ENCODE results near the gene NGDN.
"Not testable (repeated sequence)": the region's sequence is repeated elsewhere in the genome, so short reads cannot be mapped to it uniquely, and the experiment has no call there.

The NGDN gene, protein sequence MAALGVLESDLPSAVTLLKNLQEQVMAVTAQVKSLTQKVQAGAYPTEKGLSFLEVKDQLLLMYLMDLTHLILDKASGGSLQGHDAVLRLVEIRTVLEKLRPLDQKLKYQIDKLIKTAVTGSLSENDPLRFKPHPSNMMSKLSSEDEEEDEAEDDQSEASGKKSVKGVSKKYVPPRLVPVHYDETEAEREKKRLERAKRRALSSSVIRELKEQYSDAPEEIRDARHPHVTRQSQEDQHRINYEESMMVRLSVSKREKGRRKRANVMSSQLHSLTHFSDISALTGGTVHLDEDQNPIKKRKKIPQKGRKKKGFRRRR

DNA sequence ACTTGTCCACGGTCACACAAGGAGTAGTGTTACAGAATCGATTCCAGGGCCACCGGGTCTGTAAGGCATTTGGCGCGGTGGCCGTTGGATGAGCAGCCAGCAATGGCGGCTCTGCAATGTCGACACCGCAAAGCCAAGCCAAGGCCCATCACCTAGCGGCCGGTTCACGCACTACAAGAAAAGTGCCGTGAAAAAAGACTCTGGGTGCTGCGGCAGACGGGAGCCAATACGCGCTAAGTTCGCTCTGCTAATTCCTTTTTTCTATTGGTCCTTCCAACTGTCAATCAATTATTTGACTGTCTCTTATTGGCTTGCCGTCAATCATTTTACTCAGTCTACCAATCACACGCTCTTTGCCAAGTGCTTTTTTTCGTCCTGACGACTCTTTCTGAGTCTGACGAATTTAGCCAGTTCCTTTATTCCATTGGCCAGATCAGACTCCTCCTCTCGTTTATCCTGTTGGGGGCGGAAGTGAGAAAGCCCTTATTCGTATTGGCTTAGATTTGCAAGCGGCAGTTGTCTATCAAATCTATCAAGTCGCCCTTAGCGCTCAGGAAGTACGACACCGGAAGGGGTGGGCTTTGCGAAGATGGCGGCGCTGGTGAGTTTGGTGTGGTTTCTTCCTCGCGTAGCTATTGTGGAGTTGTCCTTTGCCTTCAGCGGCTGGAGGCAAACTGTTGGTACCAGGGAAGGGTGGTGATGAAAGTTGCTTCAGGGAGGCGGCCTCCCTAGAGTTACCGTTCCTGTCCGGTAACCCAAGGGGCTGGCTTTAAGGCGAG, at the start of gene NGDN:
TSS of gene NGDN (plus strand) at position 577 of the 779 bp plus-strand sequence. CDS start at position 590, 13 bp downstream.
- peak; percentile 100 for DNase-seq (ENCODE audit: low read depth)

DNA sequence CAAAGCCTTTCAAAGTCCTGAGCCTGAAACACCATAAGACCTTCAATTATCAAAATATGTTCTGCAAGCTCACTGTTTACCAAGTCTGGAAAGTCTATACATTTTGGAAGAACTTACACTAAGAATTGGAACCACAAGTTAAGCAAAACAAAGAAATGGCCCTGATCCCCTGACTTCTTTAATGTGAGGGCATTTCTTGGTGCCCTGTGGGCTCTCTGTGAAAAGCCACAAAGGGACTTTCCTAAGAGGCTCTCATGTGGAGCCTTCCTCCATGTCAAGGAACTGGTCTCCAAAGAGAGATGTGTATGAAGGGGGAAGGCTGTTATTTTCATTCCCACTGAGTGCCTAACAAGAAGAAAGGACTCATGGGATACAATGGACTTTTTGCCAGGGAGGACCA, 47.9 kb upstream of the NGDN start:
- DNase-seq (ENCODE audit: low read depth) = no peak

DNA sequence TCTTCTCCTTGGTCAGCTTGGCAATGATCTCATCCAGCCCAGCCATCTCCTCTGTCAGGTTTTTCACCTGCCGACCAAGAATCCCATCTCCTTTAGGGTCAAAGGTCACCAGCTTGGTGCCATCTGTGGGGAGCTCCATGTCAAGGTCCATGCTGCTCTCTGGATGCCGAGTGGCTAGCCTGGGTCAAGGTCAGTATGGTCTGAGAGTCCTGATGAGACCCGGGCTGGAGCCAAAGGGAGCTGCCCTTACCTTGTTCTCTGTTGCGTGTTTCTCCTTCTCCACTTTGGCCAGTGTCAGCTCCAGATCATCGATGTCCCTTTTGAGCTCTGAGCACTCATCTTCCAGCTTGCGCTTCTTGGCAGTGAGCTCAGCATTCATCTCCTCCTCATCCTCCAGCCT, 45.8 kb upstream of the NGDN start:
- no peak for DNase-seq (ENCODE audit: low read depth)

DNA sequence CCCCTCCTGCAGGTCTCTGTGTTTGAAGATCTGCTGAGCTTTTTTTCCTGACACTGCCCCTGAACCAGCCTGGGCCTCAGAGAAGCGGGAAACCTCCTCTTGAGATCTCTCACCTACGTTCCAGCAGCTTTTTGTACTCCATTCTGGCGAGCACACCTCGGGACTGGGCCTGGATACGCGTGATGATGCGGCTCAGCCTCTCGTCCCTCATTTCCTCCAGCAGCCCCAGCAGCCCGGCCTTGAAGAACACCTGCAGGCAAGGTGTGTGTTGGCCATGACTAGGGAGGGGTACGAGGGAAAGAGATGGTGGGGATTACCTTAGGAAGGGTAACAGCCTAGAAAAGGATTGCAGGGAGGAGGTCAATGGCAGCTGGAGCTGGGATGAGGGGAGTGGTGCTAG, 44.3 kb upstream of the NGDN start:
- DNase-seq (ENCODE audit: low read depth) = no peak

DNA sequence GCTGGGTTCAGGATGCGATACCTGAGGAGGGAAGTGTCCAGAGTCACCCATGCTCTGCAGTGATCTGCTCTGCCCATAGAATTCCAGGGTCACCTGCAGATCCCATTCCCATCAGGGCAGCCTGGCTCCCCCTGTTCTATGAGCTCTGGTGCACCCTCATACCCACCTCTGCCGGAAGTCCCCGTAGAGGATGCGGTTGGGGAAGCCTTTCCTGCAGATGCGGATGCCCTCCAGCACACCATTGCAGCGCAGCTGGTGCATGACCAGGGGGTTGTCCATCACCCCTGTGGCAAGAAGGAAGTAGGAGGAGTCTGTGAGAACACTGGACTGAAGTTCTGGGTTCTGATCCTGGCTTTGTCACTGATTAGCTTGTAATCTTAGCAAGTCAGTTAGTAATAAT, 43.7 kb upstream of the NGDN start:
- not testable (repeated sequence) for DNase-seq (ENCODE audit: low read depth)

DNA sequence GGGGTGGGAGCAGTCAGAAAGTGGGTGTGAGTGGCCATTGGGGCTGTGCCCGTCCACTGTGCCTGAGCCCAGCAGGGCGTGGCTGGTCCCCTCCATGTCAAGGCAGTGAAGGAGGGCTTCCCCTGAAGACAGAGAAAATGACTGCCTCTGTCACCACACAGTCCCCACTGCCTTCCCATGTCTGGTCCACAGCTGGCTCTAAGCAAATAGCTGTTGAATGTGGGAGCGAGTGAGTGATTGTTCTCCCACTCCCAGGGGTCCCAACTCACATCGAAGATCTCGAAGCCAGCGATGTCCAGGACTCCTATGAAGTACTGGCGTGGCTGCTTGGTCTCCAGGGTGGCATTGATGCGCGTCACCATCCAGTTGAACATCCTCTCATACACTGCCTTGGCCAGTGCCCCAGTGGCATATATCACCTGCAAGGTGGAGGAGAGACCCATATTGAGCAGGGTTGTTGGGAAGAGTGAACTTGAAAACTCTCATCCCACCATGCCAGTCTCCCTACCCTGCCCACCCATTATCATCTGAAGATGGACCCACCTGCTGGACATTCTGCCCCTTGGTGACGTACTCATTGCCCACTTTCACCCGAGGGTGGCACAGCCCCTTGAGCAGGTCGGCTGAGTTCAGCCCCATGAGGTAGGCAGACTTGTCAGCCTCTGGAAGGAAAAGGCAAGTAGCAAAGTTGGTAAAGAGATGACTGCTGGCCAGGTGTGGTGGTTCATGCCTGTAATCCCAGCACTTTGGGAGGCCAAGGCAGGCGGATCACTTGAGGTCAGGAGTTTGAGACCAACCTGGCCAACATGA, 40.6 kb upstream of the NGDN start:
- DNase-seq (ENCODE audit: low read depth) = no peak

DNA sequence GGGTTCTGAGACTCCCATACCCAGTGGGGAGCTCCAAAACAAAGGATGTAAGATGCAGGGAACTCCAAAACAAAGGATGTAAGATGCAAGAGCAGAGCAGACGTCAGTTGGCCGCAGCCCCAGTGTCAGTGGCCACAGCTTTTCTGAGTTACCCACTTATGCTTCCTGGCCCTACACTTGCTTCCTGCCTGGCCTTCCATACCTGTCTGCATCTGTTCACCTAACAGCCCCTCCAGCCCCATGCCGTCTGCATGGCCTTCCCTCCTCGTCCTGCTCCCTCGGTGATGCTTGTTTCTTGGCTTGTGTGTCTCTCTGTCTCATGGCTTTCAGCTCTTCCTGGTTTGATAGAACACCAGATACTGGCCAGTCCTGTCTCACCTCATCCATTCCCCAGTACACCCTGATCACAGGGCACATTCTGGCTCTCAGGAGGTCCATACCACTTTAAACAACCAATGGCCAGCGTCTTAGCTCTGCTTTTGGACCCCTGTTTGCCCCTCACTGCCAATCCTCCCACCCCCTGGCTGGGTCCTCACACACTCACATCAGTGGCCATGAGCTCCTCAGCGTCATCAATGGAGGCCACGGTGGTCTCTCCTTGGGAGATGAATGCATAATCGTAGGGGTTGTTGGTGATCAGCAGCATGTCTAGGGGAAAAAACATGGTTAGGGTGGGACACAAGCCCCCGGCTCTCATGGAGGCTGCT, 39.3 kb upstream of the NGDN start:
- DNase-seq (ENCODE audit: low read depth) = no peak

DNA sequence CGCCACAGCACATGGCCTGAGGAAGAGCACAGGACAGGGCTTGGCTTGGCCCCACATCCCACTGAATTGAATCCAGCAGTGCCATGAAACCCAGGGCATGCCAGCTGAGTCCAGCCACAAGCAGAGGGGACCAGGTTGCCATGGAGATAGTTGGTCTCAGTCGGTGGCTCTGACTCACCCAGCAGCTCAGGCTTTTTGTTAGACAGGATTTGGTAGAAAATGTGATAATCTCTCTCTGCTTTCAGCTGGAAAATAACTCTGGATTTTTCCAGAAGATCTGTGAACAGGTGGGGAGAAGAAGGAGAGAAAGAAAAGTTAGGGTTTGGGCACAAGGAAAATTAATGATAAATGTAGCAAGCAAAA, 38.8 kb upstream of the NGDN start:
- peak; percentile 2 for DNase-seq (ENCODE audit: low read depth)

DNA sequence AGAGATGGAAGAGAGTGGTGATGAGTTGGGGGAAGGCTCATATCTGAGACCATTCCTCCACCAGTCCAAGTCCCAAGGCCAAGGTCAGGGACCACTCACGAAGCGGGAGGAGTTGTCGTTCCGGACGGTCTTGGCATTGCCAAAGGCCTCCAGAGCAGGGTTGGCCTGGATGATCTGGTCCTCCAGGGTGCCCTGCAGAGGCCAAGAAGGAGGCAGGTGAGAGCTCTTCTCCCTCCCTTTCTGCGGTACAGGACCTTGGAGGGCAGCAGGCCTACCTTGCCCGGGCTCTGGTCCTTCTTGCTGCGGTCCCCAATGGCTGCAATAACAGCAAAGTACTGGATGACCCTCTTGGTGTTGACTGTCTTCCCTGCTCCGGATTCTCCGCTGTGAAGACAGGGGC, 38.0 kb upstream of the NGDN start:
- DNase-seq (ENCODE audit: low read depth) = no peak

DNA sequence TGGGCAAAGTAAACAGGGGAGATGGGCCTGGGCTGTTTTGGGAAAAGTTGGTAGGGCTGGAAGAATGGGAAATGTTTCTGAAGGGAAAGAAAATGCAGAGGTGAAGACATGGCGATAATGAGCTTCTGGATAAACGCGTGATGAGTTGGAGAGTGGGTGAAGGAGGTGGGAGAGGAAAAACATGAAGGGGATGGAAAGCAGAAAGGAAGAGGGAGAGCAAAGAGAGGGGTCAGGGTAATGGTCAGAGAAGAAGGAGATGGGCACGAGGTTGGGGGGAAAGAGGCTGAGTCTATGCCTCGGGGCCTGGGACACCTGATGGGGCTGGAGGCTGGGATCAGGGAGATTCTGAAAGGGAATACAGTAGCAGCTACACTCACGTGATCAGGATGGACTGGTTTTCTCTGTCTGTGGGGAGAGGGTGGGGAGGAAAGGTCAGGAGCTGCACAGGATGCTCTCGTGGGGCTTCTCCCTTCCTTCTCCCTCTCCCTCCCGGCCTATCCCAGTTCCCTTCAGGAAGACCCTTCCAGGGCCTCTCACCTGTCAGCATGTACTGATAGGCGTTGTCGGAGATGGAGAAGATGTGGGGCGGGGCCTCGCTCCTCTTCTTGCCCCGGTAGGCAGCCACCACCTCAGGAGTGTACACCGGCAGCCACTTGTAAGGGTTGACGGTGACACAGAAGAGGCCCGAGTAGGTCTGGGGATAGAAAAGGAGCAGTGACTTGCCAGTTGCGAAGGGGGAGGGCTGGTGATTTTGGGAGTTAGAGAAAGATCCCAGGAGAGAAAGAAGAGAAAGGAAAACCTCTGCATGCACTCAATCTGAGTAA, 37.2 kb upstream of the NGDN start:
- DNase-seq (ENCODE audit: low read depth) = no peak

DNA sequence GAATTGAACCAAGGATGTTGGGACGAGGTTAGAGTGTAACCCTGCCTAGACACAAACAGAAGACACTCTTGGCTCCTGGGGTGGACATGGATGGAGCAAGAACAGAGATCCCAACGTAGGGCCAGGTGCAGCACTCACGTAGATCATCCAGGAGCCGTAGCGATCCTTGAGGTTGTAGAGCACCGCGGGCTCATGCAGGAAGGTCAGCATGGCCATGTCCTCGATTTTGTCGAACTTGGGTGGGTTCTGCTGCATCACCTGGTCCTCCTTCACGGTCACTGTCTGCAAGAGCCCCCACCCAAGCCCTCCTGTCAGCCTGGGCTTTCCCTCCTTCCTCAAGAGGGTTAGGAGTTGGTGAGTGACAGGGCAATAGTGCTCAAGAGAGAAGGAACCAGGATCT, 36.6 kb upstream of the NGDN start:
- no peak for DNase-seq (ENCODE audit: low read depth)

DNA sequence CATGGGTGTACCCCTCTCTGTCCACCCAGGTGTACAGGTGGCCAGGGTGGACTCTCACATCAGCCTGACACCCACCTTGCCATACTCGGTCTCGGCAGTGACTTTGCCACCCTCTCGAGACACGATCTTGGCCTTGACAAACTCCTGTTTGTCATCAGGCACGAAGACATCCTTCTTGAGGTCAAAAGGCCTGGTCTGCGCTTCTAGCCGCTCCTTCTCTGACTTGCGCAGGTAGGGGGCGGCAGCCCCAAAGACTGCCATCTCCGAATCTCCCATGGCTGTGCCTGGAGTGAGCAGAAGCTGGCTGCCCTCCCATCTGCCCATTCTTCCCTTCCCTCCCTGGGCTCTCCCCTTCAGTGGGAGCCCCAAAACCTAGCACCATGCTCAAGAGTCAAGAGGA, 36.0 kb upstream of the NGDN start:
- no peak for DNase-seq (ENCODE audit: low read depth)

DNA sequence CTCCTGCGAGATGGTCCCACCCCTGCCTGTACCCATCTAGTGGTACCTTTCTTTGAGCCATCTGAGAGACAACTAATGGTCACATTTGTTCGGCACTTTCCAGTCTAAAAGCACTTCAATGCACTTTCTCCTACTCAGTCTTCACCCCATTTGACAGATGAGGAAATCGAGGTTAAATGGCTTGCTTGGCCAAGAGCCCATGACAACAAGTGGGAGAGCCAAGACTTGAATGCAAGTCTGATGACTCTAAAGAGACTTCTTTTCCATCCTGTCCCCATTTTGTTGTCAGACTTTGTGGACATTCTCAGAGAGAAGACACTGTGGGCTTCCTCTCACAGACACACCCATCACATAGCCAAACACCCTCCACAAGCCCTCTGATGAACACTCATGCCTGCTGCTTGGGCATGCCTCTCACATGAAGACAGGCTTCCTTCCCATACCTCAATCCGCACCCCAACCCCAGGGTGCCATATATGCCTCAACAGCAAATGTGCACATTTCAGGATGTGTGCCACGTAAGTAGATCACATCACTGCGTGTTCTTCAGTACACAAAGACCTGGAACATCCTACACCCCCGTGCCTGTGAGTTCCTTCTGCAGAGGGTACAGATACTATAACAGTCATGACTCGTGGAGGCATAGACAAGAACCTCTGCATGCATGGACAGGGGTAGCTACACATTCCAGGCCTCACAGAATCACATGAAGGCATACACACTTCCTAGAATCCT, 34.8 kb upstream of the NGDN start:
- no peak for DNase-seq (ENCODE audit: low read depth)

DNA sequence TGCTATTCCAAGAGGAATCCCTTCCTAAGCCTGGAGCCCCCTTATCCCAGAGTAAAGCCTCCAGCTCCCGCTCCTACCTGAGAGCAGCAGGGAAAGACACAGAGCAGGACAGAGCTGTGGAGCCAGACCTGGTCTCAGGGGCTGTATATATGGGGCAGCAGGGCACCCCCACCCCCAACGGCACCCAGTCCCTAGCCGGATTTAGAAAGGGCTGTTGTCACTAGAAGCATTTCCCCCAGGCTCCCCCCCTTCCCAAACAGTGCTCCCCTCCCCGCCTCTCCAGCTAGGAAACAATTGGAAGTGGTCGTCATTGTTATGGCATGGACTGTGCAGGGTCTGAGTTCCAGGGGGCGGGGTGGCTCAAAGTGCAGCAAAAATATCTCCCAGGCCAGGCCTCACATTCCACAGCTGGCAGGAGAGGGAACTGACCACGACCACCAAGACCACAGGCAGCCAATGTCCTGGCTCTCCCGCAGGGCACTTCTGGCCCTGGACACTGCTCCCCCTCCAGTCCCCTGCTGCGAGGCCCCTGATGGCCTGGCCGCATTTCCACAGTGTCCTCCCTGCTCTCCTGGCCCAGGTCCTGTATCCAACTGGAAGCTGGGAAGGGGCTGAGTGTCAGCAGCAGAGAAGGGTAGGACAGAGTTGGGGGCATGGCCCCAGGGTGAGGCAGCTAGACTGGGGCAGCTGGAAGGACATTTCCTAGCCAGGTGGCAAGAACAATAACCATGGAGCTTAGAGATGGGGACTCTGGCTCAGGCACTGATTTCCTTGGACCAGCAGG, 33.8 kb upstream of the NGDN start, which contains the start of gene MYH7:
TSS of gene MYH7 (minus strand) at position 118 of the 784 bp plus-strand sequence. CDS start 1,928 bp downstream, outside the sequence.
- DNase-seq (ENCODE audit: low read depth) = no peak

DNA sequence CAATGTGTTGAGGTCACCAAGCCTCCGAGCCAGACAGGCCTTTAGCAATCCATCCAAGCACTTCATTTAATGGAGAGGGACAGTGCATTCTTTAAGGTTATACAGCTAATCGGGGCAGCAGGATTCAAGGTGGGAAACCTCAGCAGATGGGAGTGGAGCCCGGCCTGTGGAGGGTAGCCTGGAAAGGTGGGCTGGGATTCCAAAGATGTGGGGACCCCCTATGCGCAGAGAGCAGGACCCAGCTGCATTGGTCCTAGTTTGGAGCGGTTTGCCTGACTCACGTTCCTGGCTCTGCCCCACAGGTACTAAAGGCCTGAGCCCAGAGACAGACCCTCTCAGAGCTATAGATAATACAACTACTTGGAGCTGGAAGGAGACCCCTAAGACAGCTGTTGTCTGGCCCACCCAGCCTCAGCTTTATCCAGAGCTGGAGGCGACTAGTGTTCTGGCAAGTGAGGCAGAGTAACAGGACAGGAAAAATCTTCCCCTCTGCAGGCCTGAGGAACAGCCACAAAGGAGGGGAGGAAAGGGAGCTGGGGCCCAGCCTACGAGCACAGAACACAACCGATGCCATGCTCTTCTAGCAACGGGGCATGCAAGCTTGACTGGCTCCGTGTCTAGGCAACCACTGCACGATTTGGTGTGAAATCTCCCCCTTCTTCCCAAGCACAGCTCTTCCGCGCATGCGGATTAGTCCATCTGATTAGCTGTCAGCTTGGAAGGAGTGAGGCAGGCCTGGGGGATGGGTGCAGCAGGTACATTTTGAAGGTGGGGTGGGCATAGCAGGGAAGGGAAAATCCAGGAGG, 33.0 kb upstream of the NGDN start:
- no peak for DNase-seq (ENCODE audit: low read depth)

DNA sequence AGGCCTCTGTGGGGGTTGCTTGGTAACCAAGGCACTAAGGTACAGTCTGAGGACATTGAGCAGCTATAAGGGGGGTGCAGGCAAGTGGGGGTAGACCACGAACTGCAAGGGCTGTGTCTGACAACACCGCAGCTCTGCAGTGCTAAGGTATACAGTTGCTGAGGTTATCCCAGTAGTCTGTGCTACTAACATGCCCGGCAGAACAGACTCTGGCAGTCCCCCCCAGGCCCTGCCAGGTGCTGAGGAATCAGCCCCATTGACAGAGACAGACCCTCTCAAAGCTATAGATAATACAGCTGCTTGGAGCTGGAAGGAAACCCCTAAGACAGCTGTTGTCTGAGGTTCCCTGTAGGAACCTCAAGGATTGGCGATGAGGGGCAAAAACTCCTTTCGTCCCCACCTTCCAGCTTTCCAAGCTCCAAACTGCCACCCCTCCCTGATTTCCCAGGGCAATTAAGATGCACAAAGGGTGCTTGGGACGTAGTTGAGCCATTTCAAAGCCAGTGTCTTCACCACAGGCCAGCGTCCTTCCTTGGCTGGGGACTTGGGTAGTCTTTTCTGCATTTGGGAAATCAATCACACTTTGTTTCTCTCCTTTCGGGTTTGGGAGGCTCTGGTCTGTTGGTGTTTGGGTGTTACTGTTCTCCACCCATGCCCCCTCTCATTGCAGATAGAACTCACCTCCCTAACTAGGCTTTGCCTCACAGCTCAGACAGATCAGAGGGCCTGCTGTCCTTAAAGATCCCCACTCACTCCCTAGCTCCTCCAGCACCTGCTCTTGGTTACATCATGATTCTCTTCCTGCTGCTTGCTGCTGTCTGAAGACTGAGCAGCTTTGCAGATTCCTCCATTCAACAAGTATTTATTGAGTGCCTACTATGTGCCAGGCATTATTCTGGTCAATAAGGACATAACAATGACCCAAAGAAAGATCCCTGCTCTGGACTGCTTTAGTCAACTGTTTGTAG, 32.1 kb upstream of the NGDN start:
- DNase-seq (ENCODE audit: low read depth) = no peak

DNA sequence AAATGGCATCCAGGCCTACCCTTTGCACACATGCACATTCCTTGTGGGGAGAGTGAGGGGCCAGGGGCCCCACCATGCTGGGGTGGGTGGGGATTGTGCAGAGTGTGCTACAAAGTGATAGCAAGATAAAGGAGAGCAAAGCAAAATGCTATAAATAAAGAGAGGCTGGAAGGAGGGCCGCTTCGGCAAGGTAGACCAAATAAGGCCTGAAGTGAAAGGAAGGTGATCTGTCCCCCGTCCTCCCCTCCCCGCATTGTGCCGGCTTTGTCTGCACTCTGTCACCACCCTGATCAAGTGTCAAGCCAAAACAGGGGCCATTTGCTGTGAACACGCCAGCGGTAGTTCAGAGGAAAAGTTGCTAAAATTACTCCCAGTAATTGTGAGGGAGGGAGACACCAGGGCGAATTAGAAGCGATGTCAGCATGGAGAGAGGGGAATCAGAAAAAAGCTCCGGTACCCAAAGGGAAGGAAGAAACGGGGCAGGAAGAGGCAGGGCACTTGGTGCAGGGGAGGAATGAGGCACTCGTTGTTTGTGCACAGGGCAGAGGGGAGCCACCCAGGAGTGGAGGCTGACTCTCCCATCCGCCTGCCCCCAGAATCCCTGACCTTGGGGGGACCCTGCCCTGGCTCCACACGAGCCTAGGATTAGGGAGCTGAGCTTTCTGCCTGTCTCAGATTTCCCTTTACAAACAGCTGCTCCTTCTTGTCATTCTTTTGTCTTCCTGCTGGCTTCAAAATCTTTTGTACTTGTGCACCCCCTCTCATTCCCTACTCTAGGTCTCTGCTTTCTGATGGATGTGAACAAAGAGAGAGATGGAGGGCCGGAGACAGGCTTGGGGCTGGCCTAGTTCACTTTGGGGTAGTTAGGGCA, 31.2 kb upstream of the NGDN start:
- DNase-seq (ENCODE audit: low read depth) = no peak
